C4-2B (cell line): Measurements from ENCODE around the gene XPNPEP1.

ENCODE experiments used
- H3K27ac ChIP-seq: fragments of 450-650 bp; 2 replicates; pipeline ENCODE4 v1.5.1; 2017
- CTCF ChIP-seq: fragments of 450-650 bp; conservative IDR thresholded peaks from 2 replicates; pipeline ENCODE4 v1.5.1; 2017; ENCODE audit warnings: mild to moderate bottlenecking
- ZFX ChIP-seq: fragments of 450-650 bp; IDR thresholded peaks from 2 replicates; pipeline ENCODE4 v1.6.1; 2017

XPNPEP1 gene

DNA sequence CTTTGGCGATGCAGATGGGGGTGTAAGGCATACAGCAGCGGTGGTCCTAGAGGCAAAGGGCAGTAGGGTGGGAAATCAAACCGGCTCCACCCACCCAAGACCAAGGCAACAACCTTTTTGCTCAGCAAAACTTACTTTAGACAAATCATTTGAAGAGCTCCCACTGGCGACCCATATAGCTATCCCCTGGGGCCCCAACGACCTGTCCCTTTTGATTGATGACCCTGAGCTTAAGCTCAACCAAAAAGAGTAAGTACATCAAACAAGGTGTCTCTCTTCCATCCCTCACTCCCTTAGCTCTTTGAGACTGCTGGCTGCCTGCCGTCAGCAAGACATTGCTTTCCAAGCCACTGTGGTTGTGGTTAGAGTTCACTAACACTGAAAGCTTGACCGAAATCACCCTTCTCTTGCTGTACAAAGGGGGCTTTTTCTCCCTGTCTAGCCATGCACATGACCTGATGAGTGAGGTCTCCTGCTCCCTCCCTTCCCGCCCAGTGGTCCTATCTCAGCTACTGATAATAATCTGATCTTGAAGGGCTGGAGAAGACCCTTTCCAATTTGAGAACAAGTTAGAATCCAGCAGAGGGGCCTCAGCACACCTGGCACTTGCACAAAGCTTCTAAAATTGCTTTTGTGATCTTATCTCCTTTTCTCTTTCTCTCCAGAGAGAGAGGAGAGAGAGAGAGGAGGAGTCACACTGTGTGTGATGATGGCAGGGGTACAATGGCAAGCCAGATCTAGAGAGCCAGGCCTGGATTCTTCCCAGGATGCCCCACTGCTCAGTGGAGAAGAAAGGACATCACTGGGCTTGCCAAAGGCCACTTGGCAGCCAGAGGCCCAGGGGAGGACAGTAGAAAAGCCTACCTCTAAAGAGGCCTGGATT is 42.2 kb downstream of the XPNPEP1 start:
- H3K27ac ChIP-seq = no peak overlapping the region
- TF ChIP-seq CTCF (no peak), ZFX (no peak)

DNA sequence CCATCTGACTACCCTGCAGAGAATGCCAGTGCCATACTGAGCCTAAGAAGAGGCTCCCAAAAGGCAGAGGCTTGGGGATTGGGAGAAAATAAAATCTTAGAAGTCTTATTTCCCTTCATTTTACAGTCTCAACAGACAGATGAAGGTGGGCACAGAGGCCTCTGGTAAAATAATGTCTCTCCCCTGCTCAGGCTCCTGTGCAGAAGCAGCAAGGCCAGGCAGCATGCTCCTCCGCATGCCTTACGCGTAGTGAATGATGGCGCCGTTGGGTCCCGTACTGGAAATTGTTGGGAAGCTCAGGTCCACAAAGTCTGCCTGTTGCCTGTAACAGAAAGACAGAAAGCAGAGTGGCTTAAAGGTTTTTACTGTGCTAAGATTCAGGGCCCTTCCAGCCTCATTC is 45.8 kb downstream of the XPNPEP1 start:
- TF ChIP-seq CTCF = no peak
- no peak for TF ChIP-seq ZFX
- no peak overlapping the region for H3K27ac ChIP-seq

DNA sequence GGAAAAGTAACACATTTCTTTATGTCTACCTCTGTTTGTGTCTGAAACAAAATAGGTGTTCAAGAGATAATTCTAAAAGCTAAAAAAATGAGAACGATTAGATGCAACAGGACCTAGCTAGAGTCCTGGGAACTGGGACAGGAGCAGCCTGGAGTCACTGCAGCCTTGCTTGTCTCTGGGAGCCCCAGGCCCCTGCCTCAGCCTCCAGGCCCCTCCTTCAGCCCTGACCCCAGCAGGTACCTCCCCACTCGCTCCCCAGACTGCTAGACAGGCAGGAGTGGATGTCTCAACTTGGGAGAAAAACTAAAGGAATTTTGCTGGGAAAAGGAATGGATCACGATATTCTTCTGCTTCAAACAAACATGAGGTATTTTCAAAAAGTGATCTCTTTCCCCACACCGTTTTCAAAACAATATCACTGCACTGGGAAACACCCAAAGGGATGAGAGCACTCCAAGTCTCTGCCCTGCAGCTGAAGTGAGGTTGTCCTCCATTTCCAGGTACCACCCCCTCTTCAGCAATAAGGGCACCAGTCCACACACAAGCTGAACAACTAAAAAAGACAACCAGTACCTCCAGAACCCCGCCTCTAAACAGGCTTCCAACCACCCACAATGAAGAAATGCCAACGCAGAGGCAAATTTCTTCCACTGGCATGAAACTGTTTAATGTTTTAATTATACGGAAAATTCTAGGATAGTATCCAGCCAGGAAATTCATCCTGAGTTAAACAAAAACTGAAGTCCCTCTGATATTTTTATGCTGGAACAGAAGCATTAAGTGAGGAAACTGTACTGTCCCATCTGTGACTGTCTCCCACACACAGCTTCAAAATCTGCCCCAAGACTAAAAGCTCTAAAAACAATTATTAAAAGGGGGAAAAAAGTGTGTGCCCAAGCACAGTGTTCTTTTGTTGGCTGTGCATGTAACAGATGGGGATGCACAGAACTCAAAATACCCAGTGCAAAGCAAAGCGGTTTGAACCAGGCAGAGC is 47.2 kb downstream of the XPNPEP1 start:
- TF ChIP-seq CTCF (no peak), ZFX (no peak)
- no peak overlapping the region for H3K27ac ChIP-seq

- no peak overlapping the region for H3K27ac ChIP-seq
- TF ChIP-seq ZFX = no peak
- TF ChIP-seq CTCF = no peak
These were observed 48.2 kb downstream of the XPNPEP1 start for GRCh38 chr10:109875151-109875568.

DNA sequence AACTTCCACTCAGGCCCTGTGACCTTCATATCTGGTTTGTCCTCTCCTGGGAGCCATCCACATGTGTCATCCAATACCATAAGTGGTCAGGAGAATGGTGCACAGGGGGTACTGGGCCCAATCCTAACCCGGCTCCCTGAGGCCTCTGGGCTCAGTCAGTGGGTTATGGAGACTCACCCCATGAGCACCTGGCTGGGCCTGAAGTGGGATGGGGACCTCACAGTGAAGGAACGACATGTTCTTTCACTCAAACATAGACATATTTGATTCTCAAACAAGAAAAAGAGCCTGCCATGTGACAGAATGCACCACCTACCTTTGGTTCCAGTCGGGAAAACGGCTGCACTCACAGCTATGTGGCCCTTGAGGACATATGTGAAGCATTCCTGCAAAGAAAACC is 51.8 kb downstream of the XPNPEP1 start:
- no peak for TF ChIP-seq ZFX
- TF ChIP-seq CTCF = no peak
- no peak overlapping the region for H3K27ac ChIP-seq

- TF ChIP-seq CTCF = no peak
- TF ChIP-seq ZFX = no peak
- H3K27ac ChIP-seq = no peak overlapping the region
These were observed 56.2 kb downstream of the XPNPEP1 start for GRCh38 chr10:109866995-109867635.
